GM18508 (cell line): ENCODE measurements around the gene BPNT1.
A peak's percentile ranks its signal among the peaks of the same experiment; 100 is the strongest.

Source experiments
- ATAC-seq: cut with Tn5 transposase; IDR thresholded peaks from one replicate; pipeline ENCODE4 v1.9.1; 2021; ENCODE audit warnings: moderate number of reproducible peaks; ENCODE audit not compliant: insufficient read depth, unreplicated experiment

The BPNT1 gene

DNA sequence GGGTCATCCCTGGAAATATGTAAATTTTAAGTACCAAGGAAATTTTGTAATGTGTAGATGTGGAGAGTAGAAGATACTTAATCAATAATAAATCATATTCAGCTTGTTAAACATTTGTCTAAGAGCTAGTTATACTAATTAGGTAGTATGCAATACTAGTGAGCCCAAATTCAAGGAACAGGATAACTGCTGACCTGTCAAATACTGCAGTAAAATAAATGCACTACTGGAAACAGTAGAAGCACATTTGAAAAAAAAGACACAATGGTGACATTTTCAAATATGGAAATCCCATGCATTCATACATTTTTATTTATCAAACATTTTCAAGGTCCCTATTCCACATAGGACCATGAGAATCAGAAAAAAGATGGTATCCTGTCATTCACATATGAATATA is 70.5 kb downstream of the BPNT1 start:
- no peak for ATAC-seq

- peak; percentile 89 for ATAC-seq
Measured at GRCh38 chr1:220013497-220013896, 76.1 kb downstream of the BPNT1 start.

GRCh38 chr1:220012259-220012658 is 77.3 kb downstream of the BPNT1 start:
- ATAC-seq: no peak

- no peak for ATAC-seq
Measured at GRCh38 chr1:220011620-220012019, 78.0 kb downstream of the BPNT1 start.
